ENCODE measurements around the gene CDH11. TPM values are rescaled to one million over a fixed set of nuclear protein-coding genes. Genes with fewer than 3 reads are reported as not detected.

CDH11 gene
- total and polyA plus RNA-seq, 9 of the 15 experiments (the other 6 are each of a cell fraction or from before 2014, with no cell fraction given): 0.18 TPM; not detected in 8

- TF ChIP-seq, protein P1, sequence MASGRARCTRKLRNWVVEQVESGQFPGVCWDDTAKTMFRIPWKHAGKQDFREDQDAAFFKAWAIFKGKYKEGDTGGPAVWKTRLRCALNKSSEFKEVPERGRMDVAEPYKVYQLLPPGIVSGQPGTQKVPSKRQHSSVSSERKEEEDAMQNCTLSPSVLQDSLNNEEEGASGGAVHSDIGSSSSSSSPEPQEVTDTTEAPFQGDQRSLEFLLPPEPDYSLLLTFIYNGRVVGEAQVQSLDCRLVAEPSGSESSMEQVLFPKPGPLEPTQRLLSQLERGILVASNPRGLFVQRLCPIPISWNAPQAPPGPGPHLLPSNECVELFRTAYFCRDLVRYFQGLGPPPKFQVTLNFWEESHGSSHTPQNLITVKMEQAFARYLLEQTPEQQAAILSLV (tag; IDR thresholded peaks at IDR 0.05): no peak
- TF ChIP-seq SMC3 (conservative IDR thresholded peaks at IDR 0.05; ENCODE audit: insufficient read depth, low read depth, low read length): no peak
- no peak for TF ChIP-seq ZFP36 (IDR thresholded peaks at IDR 0.05; ENCODE audit: low read depth, low read length, partially characterized antibody)
- TF ChIP-seq WHSC1 (IDR thresholded peaks at IDR 0.05; ENCODE audit: low read length): no peak
- TF ChIP-seq ZNF445 (CRISPR knock-in tag; IDR thresholded peaks at IDR 0.05; ENCODE audit: low read depth): no peak
- TF ChIP-seq ZNF253 (CRISPR knock-in tag; conservative IDR thresholded peaks at IDR 0.05): no peak
- TF ChIP-seq MTA3 (IDR thresholded peaks at IDR 0.05; ENCODE audit: borderline replicate concordance): no peak
- TF ChIP-seq, protein P2, sequence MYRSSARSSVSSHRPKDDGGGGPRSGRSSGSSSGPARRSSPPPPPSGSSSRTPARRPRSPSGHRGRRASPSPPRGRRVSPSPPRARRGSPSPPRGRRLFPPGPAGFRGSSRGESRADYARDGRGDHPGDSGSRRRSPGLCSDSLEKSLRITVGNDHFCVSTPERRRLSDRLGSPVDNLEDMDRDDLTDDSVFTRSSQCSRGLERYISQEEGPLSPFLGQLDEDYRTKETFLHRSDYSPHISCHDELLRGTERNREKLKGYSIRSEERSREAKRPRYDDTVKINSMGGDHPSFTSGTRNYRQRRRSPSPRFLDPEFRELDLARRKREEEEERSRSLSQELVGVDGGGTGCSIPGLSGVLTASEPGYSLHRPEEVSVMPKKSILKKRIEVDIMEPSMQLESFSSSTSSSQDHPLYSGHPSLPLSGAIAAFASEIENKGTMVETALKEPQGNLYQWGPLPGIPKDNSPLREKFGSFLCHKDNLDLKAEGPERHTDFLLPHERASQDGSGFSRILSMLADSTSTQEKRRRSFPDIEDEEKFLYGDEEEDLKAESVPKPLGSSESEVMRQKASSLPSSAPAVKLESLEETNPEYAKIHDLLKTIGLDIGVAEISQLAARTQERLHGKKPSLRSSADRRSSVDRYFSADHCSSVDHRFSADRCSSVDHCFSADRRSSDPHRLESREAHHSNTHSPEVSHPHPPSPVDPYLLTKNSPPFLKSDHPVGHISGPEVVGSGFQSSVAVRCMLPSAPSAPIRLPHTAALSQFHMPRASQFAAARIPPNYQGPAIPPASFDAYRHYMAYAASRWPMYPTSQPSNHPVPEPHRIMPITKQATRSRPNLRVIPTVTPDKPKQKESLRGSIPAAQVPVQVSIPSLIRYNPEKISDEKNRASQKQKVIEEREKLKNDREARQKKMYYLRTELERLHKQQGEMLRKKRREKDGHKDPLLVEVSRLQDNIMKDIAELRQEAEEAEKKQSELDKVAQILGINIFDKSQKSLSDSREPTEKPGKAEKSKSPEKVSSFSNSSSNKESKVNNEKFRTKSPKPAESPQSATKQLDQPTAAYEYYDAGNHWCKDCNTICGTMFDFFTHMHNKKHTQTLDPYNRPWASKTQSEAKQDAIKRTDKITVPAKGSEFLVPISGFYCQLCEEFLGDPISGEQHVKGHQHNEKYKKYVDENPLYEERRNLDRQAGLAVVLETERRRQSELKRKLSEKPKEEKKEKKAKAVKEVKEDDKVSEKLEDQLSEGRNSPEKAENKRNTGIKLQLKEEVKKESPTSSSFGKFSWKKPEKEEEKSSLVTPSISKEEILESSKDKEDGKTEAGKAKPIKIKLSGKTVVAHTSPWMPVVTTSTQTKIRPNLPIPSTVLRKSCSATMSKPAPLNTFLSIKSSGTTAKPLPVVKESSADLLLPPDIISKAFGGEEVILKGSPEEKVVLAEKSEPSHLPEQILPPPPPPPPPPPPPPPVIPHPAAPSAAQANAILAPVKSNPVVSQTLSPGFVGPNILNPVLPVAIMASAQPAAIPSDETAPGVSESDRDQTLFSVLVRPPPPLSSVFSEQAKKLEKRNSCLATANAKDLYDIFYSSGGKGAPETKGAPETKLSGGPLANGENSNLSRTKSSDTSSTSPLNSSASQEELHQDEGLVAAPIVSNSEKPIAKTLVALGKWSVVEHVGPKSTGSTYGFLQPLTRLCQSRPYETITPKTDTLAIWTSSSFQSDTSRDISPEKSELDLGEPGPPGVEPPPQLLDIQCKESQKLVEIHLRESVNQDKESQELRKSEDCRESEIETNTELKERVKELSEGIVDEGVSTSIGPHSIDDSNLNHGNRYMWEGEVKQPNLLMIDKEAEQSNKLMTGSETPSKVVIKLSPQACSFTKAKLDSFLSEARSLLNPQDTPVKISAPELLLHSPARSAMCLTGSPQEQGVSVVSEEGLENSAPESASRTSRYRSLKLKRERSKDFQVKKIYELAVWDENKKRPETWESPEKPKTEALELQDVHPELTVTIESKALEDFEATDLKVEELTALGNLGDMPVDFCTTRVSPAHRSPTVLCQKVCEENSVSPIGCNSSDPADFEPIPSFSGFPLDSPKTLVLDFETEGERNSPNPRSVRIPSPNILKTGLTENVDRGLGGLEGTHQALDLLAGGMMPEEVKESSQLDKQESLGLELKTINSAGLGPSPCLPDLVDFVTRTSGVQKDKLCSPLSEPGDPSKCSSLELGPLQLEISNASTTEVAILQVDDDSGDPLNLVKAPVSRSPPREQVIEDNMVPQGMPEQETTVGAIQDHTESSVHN (IDR thresholded peaks at IDR 0.05; ENCODE audit: borderline replicate concordance in 1 of 2, low read depth in 1 of 2): no peak
- no peak for TF ChIP-seq TEAD4 (IDR thresholded peaks at IDR 0.05; ENCODE audit: low read length)
- TF ChIP-seq TEAD4 (CRISPR knock-in tag; IDR thresholded peaks at IDR 0.05; ENCODE audit: borderline replicate concordance): no peak
- no peak for TF ChIP-seq DPF2 (IDR thresholded peaks at IDR 0.05)
- TF ChIP-seq ZSCAN29 (IDR thresholded peaks at IDR 0.05): no peak
- TF ChIP-seq TSC22D4 (tag; IDR thresholded peaks at IDR 0.05): no peak
These were observed 997 bp upstream of the CDH11 start (continued) for GRCh38 chr16:65122724-65123395.

Measured in K562 (cell line).